DMS114 treated with DMSO at 0.1 percent for 48 hours (cell line): ENCODE measurements around the gene ASTL.

ENCODE experiments used
- DNase-seq: peaks from one replicate; lab custom pipeline; 2025; ENCODE audit not compliant: unreplicated experiment; lab: John Stamatoyannopoulos, UW

Gene ASTL

GRCh38 chr2:96083989-96084857, 54.1 kb downstream of the ASTL start:
- no peak for DNase-seq

GRCh38 chr2:96083064-96083939, 55.0 kb downstream of the ASTL start:
- DNase-seq, result no peak

- DNase-seq, result no peak
Measured at GRCh38 chr2:96082211-96083063, 55.9 kb downstream of the ASTL start.

- no peak for DNase-seq
Measured at GRCh38 chr2:96081042-96081441, 57.3 kb downstream of the ASTL start.

- DNase-seq, result no peak
Measured at GRCh38 chr2:96075199-96075771, 63.0 kb downstream of the ASTL start.

GRCh38 chr2:96074156-96074555, 64.1 kb downstream of the ASTL start:
- no peak for DNase-seq

GRCh38 chr2:96073170-96073775, 65.0 kb downstream of the ASTL start:
- no peak for DNase-seq
